ENCODE data around the gene FBXO28. TPM values are rescaled to one million over a fixed set of nuclear protein-coding genes. Genes with fewer than 3 reads are reported as not detected.

FBXO28 gene
- total and polyA plus RNA-seq, 3 donors from 2014 or later: 23.7 to 43.7 (median 29.6) TPM

DNA sequence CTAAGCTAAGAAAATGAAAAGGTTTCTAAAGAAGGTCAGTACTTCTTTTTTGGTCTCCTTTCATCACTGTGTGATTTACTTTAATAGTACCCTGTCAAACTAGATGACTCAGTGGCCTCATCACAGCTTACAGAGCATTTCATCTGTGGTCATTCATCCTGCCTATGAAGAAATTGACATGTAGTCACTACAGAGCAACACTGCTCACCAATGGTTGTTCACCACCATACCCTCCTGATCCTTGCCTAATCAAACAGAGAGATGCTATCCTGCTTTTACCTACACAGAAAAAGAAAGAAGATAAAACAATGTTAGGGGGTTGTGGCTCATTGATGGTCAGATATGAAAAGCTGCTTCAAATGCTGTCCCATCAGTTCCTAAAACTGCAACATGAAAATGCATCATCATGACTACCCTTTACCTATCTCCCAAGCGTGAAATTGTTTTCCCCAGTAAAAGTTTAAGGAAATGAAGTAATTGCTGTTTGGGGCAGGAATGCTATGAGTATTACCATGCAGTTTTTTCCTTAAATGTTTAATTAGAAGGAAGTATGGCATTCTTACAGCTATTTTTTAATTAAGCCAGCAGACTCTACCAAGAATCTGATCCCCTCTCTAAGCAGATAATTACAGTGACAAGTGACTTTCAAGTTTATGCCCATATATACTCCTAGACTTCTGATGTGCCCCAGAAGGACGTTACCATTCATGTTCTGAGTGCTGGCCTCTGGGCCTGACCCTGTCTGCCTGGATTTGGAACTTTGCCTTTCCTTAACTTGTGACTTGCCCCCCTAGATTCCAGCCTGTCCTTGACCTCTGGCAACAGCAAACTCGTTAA is 46.1 kb upstream of the FBXO28 start:
- no peaks in the 10 kb centered on the region for H3K4me1 ChIP-seq
- no peak for DNase-seq
- H3K27me3 ChIP-seq: no peaks in the 10 kb centered on the region
- no peak overlapping the region for H3K27ac ChIP-seq
- no peak for TF ChIP-seq POLR2A (IDR thresholded peaks at IDR 0.05)
- TF ChIP-seq, protein P1, sequence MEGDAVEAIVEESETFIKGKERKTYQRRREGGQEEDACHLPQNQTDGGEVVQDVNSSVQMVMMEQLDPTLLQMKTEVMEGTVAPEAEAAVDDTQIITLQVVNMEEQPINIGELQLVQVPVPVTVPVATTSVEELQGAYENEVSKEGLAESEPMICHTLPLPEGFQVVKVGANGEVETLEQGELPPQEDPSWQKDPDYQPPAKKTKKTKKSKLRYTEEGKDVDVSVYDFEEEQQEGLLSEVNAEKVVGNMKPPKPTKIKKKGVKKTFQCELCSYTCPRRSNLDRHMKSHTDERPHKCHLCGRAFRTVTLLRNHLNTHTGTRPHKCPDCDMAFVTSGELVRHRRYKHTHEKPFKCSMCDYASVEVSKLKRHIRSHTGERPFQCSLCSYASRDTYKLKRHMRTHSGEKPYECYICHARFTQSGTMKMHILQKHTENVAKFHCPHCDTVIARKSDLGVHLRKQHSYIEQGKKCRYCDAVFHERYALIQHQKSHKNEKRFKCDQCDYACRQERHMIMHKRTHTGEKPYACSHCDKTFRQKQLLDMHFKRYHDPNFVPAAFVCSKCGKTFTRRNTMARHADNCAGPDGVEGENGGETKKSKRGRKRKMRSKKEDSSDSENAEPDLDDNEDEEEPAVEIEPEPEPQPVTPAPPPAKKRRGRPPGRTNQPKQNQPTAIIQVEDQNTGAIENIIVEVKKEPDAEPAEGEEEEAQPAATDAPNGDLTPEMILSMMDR (IDR thresholded peaks at IDR 0.05): no peak
- 33 to 54% methylated on average over 3 of the region's 3 CpGs for WGBS, 2 donors
- no peaks in the 10 kb centered on the region for H3K36me3 ChIP-seq (ENCODE audit: low read depth, missing control alignments)
- H3K4me3 ChIP-seq: no peak overlapping the region
- intact Hi-C loops (cut with DNase I; ENCODE audit: low total_unique reads): no loop called here
- H3K9me3 ChIP-seq: no peaks in the 10 kb centered on the region

DNA sequence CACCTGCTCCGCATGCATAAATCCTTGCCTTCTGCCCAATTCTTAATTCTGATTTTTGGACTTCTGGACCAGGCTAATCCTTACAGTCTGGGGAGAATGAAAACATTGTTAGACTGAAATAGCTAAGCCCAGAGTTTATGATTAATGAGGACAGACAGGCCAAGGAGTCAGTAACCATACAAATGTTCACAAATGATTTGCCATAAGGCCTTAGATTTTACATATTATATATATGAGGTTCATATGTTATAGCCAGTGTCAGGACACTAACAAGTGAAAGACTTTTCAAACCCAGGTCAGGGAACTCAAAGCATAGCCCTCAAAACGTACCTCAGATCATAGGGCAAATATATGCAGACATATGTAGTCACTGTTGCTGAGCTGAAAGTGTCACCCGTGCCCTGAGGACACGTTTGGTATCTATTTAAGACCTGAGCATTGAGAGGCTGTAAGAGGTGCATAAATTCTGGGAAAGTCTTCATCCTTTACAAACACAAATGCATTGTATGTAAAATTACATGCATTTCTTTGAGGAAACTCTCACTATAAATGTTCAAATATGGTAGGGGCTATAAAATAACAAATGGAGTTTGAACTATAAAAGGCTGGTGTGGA is 45.3 kb upstream of the FBXO28 start:
- Histone ChIP-seq H3K27me3 (no peaks in the 10 kb centered on the region), H3K27ac (no peak overlapping the region), H3K4me1 (no peaks in the 10 kb centered on the region), H3K4me3 (no peak overlapping the region), H3K36me3 (ENCODE audit: low read depth, missing control alignments) (no peaks in the 10 kb centered on the region), H3K9me3 (no peaks in the 10 kb centered on the region)
- DNase-seq: no peak
- 68 to 79% methylated on average over 4 of the region's 4 CpGs for WGBS, 2 donors
- intact Hi-C loops (cut with DNase I; ENCODE audit: low total_unique reads): no loop called here
- TF ChIP-seq, protein P1 (IDR thresholded peaks at IDR 0.05): no peak
- TF ChIP-seq POLR2A (IDR thresholded peaks at IDR 0.05): no peak

DNA sequence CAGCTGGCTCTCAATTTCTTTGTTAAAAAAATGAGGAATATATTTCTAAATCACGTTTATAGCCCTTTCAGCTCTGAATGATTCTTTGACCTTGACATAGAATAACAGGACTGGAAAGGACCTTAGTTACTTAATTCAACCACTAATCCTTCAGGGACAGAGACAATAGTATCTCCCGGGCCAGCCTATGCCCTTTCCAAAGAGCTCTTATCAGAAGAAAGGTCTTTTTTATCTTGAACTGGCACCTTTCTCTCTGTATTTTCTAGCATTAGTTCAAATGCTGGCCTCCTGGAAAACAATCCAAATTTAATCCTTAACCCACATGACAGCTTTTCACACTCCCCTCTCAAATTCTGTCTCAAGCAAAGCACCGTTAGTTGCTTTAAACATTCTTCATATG is 44.8 kb upstream of the FBXO28 start:
- Histone ChIP-seq H3K27me3 (no peaks in the 10 kb centered on the region), H3K27ac (no peak overlapping the region), H3K4me1 (no peaks in the 10 kb centered on the region), H3K4me3 (no peak overlapping the region), H3K9me3 (no peaks in the 10 kb centered on the region), H3K36me3 (ENCODE audit: low read depth, missing control alignments) (no peaks in the 10 kb centered on the region)
- WGBS, 2 donors: 48% methylated on average over 3 of the region's 3 CpGs
- no peak for DNase-seq
- intact Hi-C loops (cut with DNase I; ENCODE audit: low total_unique reads): no loop called here
- TF ChIP-seq POLR2A (IDR thresholded peaks at IDR 0.05): no peak
- TF ChIP-seq, protein P1 (IDR thresholded peaks at IDR 0.05): no peak

DNA sequence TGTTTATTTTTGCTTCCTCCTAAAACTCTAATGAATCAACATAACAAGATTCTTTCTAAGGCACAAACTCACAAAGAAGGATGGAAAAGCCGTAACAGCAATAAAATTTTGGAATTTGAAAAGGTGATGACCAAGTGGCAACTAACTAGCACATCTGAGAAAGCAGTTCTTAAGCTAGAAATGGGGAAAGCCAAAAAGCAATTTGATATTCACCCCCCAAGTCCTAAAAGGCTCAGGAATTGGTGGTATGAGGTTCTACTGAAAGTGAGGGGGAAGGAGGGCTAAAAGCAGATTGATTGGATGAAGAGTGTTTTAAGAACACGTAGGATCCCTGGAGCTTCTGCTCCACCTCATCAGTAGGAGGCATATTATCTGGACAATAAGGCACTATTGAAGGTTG is 43.4 kb upstream of the FBXO28 start:
- no peaks in the 10 kb centered on the region for H3K4me1 ChIP-seq
- no peaks in the 10 kb centered on the region for H3K36me3 ChIP-seq (ENCODE audit: low read depth, missing control alignments)
- 64 to 80% methylated on average over 2 of the region's 2 CpGs for WGBS, 2 donors
- DNase-seq: no peak
- H3K4me3 ChIP-seq: no peak overlapping the region
- intact Hi-C loops (cut with DNase I; ENCODE audit: low total_unique reads): no loop called here
- no peaks in the 10 kb centered on the region for H3K9me3 ChIP-seq
- TF ChIP-seq POLR2A (IDR thresholded peaks at IDR 0.05): no peak
- TF ChIP-seq, protein P1 (IDR thresholded peaks at IDR 0.05): no peak
- no peak overlapping the region for H3K27ac ChIP-seq
- H3K27me3 ChIP-seq: no peaks in the 10 kb centered on the region
